GM18519 (cell line): ENCODE results near the gene LSM14B.

Source experiments
- ATAC-seq: cut with Tn5 transposase; IDR thresholded peaks from one replicate; pipeline ENCODE4 v1.9.1; 2021; ENCODE audit warnings: mild to moderate bottlenecking, moderate library complexity; ENCODE audit not compliant: unreplicated experiment, low FRiP score

LSM14B gene

DNA sequence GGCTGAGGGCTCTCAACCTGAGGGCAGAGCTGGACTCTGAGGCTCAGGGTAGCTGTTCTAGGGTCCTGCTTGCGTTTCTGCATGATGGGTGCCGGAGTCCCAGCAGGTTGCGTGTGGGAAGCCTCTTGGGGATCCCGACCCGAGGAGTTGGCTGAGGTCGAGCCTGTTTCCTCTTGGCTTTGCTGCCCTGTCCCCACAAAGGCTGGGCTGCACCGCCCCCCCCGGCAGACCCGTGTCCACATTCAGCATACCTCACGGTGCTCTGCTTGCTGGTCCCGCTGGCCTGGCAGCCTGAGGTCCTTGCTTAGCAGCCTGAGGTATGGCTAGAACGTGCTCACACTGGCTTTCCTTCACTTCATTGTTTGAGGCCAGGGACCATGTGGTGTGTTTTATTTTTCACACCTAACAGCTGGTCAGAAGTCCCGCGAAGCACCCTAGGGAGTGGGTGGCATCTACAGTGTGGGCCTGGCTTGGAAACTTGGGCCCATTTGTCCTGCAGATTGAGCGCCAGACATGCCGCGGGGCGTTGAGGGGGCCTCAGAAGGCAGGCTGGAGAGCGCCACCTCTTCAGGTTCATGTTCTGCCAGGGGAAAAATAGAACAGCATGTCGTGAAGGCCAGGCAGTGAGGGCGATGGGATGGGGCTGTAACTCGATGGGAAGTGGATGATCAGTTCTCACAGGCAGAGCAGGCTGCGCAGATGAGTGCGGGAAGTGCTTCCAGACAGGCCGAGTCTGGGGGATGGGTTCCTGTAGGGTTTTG lies 9.5 kb downstream of the LSM14B start:
- no peak for ATAC-seq

GRCh38 chr20:62132421-62132820 lies 10.1 kb downstream of the LSM14B start:
- no peak for ATAC-seq

GRCh38 chr20:62133051-62133845 lies 11.0 kb downstream of the LSM14B start:
- ATAC-seq = no peak

DNA sequence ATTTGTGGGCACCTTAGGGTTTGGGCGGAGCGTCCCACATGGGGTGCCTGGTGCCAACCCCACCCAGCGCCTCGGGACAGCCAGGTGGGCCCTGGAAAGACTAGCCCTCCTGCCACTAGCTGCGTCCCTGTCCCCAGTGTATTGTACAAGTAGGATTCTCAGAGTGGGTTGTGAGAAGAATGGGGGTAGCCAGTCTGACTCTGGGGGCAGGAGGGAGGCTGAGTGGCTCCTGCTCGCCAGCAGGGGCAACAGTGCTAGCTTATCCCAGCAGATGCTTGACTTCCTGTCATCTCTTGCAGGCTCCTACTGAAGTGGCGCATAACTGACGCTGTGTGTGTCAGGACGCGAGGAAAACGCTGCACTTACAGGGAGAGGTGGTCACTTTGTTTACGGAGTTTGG lies 11.6 kb downstream of the LSM14B start:
- ATAC-seq = no peak

GRCh38 chr20:62134735-62135231 lies 12.5 kb downstream of the LSM14B start:
- no peak for ATAC-seq

DNA sequence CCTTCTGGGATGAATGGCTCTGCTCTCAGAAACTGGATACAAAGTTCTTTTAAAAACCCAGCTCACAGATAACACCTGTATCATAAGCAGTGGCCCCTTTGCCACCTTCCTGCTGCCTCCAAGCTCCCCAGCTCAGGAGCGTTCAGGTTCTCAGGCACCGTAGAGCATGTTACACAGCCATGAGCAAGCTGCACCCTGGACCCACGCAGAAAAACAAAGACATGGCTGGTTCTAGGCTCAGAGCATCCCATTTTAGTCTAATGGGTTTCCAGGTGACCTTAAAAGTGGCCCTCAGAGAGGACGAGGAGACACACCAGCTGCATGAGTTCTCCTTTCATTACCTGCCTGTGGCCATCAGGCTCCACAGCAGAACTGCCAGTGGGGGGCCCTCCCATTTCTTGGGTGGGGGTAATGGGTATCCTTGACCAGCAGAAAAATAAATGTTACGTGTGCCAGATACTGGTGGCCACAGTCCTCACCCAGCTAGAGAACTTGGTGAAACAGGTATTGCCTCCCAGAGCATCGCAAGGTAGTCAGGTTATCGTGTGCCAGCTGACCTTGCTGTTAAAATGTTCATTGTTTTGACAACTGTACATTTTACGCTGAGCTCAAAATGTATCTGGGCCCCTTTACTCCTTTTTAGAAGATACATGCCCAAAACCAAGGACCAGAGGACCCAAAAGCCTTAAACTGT lies 13.4 kb downstream of the LSM14B start:
- ATAC-seq = no peak

DNA sequence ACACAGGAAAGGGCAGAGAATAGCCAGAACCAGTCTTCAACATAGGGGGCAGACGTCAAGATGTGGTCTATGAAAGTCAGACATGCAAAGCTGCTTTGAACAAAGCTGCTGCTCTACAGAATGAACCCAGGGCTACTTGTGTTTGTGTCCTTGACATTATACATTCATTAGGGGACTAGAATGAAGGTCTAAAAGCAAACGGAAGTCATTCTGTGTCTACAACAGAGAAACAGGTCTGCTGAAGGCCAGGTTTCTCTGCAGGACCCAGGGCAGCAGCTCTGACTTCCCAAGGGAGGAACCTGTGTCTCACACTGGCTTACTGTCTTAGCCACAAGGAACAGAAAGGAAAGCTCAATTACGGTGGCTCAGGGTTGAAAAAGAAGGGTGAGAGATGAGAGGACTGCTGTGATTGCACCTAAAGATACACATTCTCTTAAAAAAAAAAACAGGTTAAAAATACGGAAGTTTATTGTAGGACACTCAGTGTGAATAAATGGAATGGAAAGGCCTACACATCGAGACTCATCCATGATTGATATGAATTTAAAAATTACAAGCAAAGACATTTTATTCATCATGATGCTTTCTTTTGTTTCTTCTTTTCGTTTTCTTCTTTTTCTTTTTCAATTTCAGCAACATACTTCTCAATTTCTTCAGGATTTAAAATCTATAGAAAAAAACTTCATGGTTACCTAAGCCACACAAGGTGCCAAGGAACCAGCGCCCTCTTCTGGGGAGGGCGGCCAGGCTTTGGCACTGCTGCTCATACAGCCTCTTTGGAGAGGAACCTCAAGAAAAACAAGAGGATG lies 14.2 kb downstream of the LSM14B start:
- ATAC-seq = no peak

DNA sequence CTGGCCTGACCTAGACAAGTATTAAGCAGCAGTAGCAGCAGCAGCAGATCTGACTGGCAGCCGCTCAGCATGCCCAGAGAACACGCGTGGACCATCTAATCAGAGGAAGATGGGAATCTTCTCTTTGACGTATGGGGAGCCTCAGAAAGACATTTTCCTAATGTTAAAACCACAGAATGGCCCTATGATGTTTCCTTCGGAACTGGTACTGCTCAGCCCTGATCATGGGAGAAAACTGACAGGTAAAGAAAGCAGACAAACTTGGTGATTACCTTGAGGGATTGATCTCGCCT lies 14.8 kb downstream of the LSM14B start:
- no peak for ATAC-seq

DNA sequence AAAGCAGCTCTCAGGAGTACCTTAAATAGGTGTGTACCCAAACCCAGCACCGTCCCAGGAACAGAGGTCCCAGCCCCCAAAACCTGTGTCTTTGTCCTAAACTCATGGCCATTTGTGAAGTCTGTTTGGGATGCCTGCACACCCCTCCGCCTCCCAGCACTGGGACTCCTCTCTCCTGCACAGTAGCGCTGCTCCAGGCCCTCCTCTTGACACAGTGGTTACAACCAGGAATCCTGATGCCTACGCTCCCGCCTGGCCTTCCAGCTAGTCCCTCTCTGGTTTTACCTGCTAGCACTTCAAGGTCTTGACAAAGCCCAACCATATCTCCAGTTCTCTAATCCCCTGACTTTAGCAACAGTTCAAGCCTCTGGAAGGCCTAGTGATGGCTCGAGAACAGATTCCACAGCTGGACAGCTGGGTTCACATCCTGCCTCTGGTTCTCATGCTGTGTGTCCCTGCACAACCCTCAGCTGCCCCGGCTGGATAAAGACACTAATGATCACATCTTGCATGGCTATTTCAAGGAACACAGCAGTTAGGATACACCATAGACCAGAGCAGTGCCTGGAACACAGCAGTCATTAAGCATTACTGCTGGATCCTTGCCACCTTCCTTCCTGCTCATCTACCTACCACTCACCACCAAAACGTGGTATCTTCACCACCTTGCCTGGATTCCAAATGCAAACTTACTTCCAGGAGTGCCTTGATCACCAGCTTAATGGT lies 15.4 kb downstream of the LSM14B start:
- ATAC-seq = no peak

DNA sequence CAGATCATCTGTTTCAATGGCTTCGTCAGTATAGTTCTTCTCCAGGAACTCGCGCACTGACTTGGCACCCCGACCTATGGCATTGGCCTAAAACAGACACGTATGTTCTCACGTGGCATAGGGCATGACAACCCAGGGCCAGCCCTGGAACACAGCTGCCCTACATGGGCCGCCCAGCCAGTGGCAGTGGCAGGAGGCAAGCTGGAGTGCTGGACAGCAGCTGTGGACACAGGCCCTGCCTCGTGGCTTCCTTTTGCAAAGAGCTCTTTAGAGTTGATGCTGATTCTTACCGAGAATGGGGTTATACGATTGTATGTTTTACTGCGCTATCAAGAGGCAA lies 15.9 kb downstream of the LSM14B start:
- no peak for ATAC-seq

DNA sequence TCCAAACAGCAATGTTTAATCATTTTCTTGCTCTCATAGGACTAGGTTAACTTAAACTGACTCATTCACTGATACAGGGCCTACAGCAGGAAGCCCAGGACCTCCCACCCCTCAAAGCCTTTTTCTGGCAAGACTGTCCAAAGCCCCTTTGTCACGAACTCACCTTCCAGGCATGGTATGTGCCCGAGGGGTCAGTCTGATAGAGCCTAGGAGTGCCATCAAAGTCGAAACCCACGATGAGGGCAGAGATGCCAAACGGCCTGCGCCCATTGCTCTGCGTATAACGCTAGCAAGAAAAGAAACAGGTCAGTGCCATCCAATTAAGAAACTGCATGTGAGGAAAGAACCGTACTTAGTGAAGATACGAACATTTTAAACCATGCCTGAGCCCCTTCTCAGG lies 16.6 kb downstream of the LSM14B start:
- no peak for ATAC-seq

- no peak for ATAC-seq
Observed at GRCh38 chr20:62139636-62140035, 17.4 kb downstream of the LSM14B start.

GRCh38 chr20:62141043-62141396 lies 18.7 kb downstream of the LSM14B start:
- ATAC-seq = no peak

GRCh38 chr20:62141397-62142251 lies 19.3 kb downstream of the LSM14B start:
- ATAC-seq = no peak

DNA sequence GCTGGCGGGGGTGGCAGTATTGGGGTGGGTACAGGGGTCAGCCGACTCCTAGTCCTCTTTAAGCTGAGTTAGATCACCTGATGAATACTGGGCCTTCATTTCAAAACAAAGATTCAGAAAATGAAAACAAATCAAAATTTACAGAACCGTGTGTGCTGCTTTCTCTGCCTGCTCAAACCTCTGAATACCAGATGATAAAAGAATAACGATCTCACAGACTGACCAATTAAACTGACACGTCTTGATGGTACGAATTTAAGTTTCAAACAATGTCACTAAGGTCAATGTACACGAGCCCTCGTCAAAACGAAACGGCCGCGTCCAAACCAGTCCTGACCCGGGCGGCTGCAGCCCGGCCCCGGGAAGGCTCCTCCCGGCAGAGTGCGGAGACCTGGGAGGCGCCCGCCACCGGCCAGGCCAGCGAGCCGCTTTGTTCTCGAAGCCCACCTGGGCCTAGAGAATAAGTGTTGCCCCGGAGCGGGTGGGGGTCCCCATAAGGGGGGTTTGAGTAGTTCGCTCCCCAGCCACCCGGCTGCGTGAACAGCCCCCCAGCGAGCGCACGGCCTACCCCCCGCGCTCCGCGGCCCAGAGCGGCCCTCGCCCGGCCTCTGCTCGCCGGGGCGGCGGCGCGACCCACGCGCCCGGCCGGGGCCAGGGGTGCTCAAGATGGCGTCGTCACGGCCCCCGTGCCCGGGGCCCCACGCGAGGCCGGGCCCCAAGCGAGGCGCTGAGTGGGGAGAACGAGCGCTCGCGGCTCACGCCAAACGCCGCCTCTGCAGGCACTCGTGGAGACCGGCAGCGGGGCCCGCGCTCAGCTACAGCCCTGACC lies 20.2 kb downstream of the LSM14B start:
- peak; percentile 6 for ATAC-seq

DNA sequence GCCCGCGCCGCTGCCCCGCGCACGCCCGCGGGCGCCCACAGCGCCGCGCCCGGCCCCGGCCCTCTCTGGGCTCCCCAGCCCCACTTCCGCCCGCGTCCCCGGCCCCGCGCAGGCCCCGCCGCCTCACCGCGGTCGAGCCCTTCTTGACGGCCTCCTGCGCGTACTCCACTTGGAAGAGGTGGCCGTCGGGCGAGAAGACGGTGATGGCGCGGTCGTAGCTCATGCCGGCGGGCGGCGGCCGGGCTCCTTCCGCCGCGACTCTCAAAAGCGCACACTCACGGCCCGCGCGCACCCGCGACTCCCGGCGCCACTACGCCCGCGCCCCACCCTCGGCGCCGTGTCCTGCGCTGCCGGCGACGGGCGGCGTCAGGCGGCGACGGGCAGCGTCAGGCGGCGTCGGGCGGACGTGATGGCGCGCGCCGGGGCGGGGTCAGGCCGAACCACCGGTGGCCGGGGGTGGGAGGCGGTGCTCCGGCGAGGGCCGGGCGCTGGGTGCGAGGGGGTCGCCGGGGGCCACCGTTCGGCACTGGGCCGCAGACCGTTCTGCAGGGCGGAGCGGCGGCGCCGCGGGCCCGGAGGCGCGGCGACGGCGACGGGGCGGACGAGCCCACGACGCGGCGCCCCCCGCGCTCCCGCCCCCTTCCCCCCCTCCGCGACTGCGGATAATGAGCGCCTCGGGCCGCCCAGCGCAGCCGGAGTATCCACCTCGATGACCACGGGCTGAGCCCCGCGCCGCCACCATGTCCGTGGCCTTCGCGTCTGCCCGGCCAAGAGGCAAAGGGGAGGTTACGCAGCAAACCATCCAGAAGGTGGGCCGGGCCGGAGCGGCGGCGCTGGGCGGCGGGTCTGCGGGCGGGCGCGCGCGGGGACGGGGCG lies 21.0 kb downstream of the LSM14B start, which contains the start of the genes PSMA7 and SS18L1:
Gene PSMA7 (minus strand): TSS at position 314 of the 876 bp plus-strand sequence. CDS start 91 bp downstream, at position 223.
Gene SS18L1 (plus strand): TSS at position 689 of the 876 bp plus-strand sequence. CDS start 52 bp downstream, at position 741.
- peak; percentile 61 for ATAC-seq
